Measurements from ENCODE around the gene RBM43. TPM values are rescaled to one million over a fixed set of nuclear protein-coding genes. Genes with fewer than 3 reads are reported as not detected.
"Not testable (repeated sequence)": the region's sequence is repeated elsewhere in the genome, so short reads cannot be mapped to it uniquely, and the experiment has no call there.

RBM43 gene
- total and polyA plus RNA-seq, 2 donors from 2014 or later, result 6.0 to 13.6 TPM

- H3K4me1 ChIP-seq (ENCODE audit: control insufficient read depth in 2 of 3, insufficient read depth in 2 of 3, low read depth in 1 of 3, low read length in 3 of 3), result no peaks in the 10 kb centered on the region
- no peaks in the 10 kb centered on the region for H3K36me3 ChIP-seq (ENCODE audit: control insufficient read depth in 2 of 3, insufficient read depth in 3 of 3, low read length in 3 of 3)
- no peaks in the 10 kb centered on the region for H3K27me3 ChIP-seq (ENCODE audit: control insufficient read depth, insufficient read depth, low read length)
- no peak overlapping the region for H3K9ac ChIP-seq (ENCODE audit: low read length in 3 of 3)
- DNase-seq (peak; percentile 48 to 83 (median 56)), FAIRE-seq (peak; percentile 77)
- no peaks in the 10 kb centered on the region for H3K9me3 ChIP-seq (ENCODE audit: control insufficient read depth in 2 of 3, insufficient read depth in 1 of 3, low read length in 3 of 3)
- H3K4me3 ChIP-seq (ENCODE audit: low read length in 3 of 3), result no peak overlapping the region
- H3K27ac ChIP-seq (ENCODE audit: low read depth in 2 of 2, low read length in 2 of 2), result no peak overlapping the region
- peak; percentile 72 for TF ChIP-seq CTCF (IDR thresholded peaks at IDR 0.05; ENCODE audit: borderline replicate concordance, extremely low read depth, insufficient read depth)
- intact Hi-C loops (cut with DNase I), result no loop called here
Measured at GRCh38 chr2:151238527-151239487, 22.9 kb downstream of the RBM43 start.

- no peak overlapping the region for H3K4me3 ChIP-seq (ENCODE audit: low read length in 3 of 3)
- intact Hi-C loops (cut with DNase I), result no loop called here
- FAIRE-seq (no peak), DNase-seq (no peak)
- no peak overlapping the region for H3K9ac ChIP-seq (ENCODE audit: low read length in 3 of 3)
- H3K4me1 ChIP-seq (ENCODE audit: control insufficient read depth in 2 of 3, insufficient read depth in 2 of 3, low read depth in 1 of 3, low read length in 3 of 3), result no peaks in the 10 kb centered on the region
- no peak overlapping the region for H3K27ac ChIP-seq (ENCODE audit: low read depth in 2 of 2, low read length in 2 of 2)
- TF ChIP-seq CTCF (IDR thresholded peaks at IDR 0.05; ENCODE audit: borderline replicate concordance, extremely low read depth, insufficient read depth), result no peak
- no peaks in the 10 kb centered on the region for H3K36me3 ChIP-seq (ENCODE audit: control insufficient read depth in 2 of 3, insufficient read depth in 3 of 3, low read length in 3 of 3)
- no peaks in the 10 kb centered on the region for H3K27me3 ChIP-seq (ENCODE audit: control insufficient read depth, insufficient read depth, low read length)
- H3K9me3 ChIP-seq (ENCODE audit: control insufficient read depth in 2 of 3, insufficient read depth in 1 of 3, low read length in 3 of 3), result no peaks in the 10 kb centered on the region
Measured at GRCh38 chr2:151237422-151238025, 24.1 kb downstream of the RBM43 start.

GRCh38 chr2:151233760-151234159, 27.9 kb downstream of the RBM43 start:
- H3K4me1 ChIP-seq (ENCODE audit: control insufficient read depth in 2 of 3, insufficient read depth in 2 of 3, low read depth in 1 of 3, low read length in 3 of 3); H3K36me3 ChIP-seq (ENCODE audit: control insufficient read depth in 2 of 3, insufficient read depth in 3 of 3, low read length in 3 of 3); H3K9me3 ChIP-seq (ENCODE audit: control insufficient read depth in 2 of 3, insufficient read depth in 1 of 3, low read length in 3 of 3); H3K4me3 ChIP-seq (ENCODE audit: low read length in 3 of 3); intact Hi-C loops (cut with DNase I); DNase-seq; H3K27me3 ChIP-seq (ENCODE audit: control insufficient read depth, insufficient read depth, low read length); H3K27ac ChIP-seq (ENCODE audit: low read depth in 2 of 2, low read length in 2 of 2); FAIRE-seq; H3K9ac ChIP-seq (ENCODE audit: low read length in 3 of 3): not testable (repeated sequence)

- H3K27me3 ChIP-seq (ENCODE audit: control insufficient read depth, insufficient read depth, low read length); DNase-seq; H3K4me1 ChIP-seq (ENCODE audit: control insufficient read depth in 2 of 3, insufficient read depth in 2 of 3, low read depth in 1 of 3, low read length in 3 of 3); H3K36me3 ChIP-seq (ENCODE audit: control insufficient read depth in 2 of 3, insufficient read depth in 3 of 3, low read length in 3 of 3); H3K9ac ChIP-seq (ENCODE audit: low read length in 3 of 3); H3K4me3 ChIP-seq (ENCODE audit: low read length in 3 of 3); H3K27ac ChIP-seq (ENCODE audit: low read depth in 2 of 2, low read length in 2 of 2); FAIRE-seq; intact Hi-C loops (cut with DNase I); H3K9me3 ChIP-seq (ENCODE audit: control insufficient read depth in 2 of 3, insufficient read depth in 1 of 3, low read length in 3 of 3): not testable (repeated sequence)
Measured at GRCh38 chr2:151233288-151233687, 28.4 kb downstream of the RBM43 start.
